Gastrocnemius medialis (tissue), 4 donors: ENCODE data around the gene ZKSCAN8. TPM values are rescaled to one million over a fixed set of nuclear protein-coding genes. Genes with fewer than 3 reads are reported as not detected.
A peak's percentile ranks its signal among the peaks of the same experiment; 100 is the strongest.

ENCODE experiments used
- ATAC-seq, 2 donors: fragments of 150-250 bp; one replicate each; pipeline ENCODE4 v1.9.1; 2016
- DNase-seq, 2 donors: peaks; one replicate each; pipeline ENCODE4 v3.0.0-alpha.2; 2019
- H3K27ac ChIP-seq, 4 donors: fragments of 200-600 bp; sonication (generic); 1 replicate in 1 of 4; 2 replicates in 3 of 4; pipeline ENCODE4 v1.5.1; 2016 to 2018; ENCODE audit warnings: mild to moderate bottlenecking in 2 of 4, moderate library complexity in 1 of 4
- H3K27me3 ChIP-seq, 3 donors: fragments of 200-600 bp; sonication (generic) in 2 of 3; 1 replicate in 1 of 3; 2 replicates in 2 of 3; pipeline versions ENCODE4 v1.5.1 to v1.6.0; 2016 to 2019; ENCODE audit warnings: mild to moderate bottlenecking in 1 of 3, moderate library complexity in 1 of 3
- H3K36me3 ChIP-seq, 2 donors: fragments of 200-600 bp; sonication (generic) in 1 of 2; one replicate each; pipeline ENCODE4 v1.5.1; 2017 to 2018
- H3K4me1 ChIP-seq, 2 donors: fragments of 200-600 bp; sonication (generic) in 1 of 2; one replicate each; pipeline ENCODE4 v1.5.1; 2016 to 2017; ENCODE audit warnings: mild to moderate bottlenecking in 2 of 2
- H3K4me3 ChIP-seq, 4 donors: fragments of 200-600 bp; sonication (generic) in 3 of 4; 1 replicate in 1 of 4; 2 replicates in 3 of 4; pipeline ENCODE4 v1.5.1; 2016 to 2019; ENCODE audit warnings: mild to moderate bottlenecking in 2 of 4
- H3K9me3 ChIP-seq, 3 donors: fragments of 200-600 bp; sonication (generic) in 2 of 3; 1 replicate in 1 of 3; 2 replicates in 2 of 3; pipeline ENCODE4 v1.5.1; 2016 to 2019
- POLR2A ChIP-seq, 2 donors: fragments of 450-650 bp; IDR thresholded peaks; one replicate each; pipeline ENCODE4 v1.6.1; 2017; ENCODE audit warnings: antibody characterized with exemption in 2 of 2, mild to moderate bottlenecking in 2 of 2, moderate library complexity in 2 of 2
- in situ Hi-C, 4 donors: fragments of 200-750 bp; cut with MboI; loops; one replicate each; pipeline versions ENCODE4 v1.15.0 to v1.8.0; 2017; ENCODE audit warnings: low sequenced_read_pairs in 4 of 4
- intact Hi-C: fragments of 100-400 bp; cut with DNase I; formaldehyde crosslinking; loops from one replicate; pipeline ENCODE4 v1.15.1; 2023; ENCODE audit warnings: low total_unique reads
- total RNA-seq, 4 donors: library from RNA; depleted of rRNA; stranded (reverse); fragments of >200 nt; gene quantifications; one replicate each; pipeline versions ENCODE4 v1.1.0 to v1.2.3, GENCODE V29; 2016
- TF ChIP-seq, protein P1 (sequence below), 5 experiments: fragments of 450-650 bp in 3 of 5; fragments of 200-600 bp in 2 of 5; sonication (generic) in 2 of 5; IDR thresholded peaks in 4 of 5; conservative IDR thresholded peaks in 1 of 5; 1 replicate in 4 of 5; 2 replicates in 1 of 5; pipeline ENCODE4 v1.5.1; 2016 to 2019; ENCODE audit warnings: antibody characterized with exemption in 5 of 5, mild to moderate bottlenecking in 3 of 5, moderate library complexity in 3 of 5

The ZKSCAN8 gene
- total RNA-seq, 4 donors from 2014 or later: 6.6 to 10.4 (median 8.9) TPM

DNA sequence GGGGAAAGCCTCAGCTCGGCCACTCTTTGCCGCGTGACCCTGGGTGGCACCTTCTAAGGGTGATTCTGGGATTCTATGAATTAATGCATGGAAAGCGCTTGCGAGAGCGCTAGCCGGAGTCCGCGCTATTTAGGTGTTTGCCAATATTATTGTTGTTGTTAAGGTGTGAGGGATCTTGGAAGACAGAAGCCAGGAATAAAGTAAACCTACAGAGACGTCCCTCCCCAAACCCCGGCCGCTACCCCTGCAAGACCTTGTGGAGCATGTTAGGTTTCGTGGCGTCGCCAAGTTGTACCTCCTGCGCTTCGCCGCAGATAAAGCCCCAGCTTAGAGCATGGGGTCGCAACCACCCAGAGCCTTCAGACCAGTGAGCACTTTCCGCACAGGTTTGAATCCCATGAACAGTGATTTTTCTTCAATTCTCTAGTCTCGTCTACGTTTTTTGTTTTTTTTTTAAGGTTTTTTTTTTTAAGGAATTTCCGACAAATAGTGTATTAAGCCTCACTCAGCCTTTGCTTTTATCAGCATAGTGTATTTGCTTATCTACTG is 66.5 kb downstream of the ZKSCAN8 start:
- Histone ChIP-seq H3K27ac (no peak overlapping the region), H3K9me3 (no peaks in the 10 kb centered on the region), H3K36me3 (no peaks in the 10 kb centered on the region), H3K27me3 (peaks cover 62 to 100% (median 81%) of the 10 kb centered on the region in 3 donors), H3K4me1 (peaks cover 0 to 5% of the 10 kb centered on the region in 2 donors), H3K4me3 (peak overlapping the region; percentile 19 to 36 (median 34))
- intact Hi-C loops: no loop called here
- DNase-seq (no peak), ATAC-seq (no peak)
- in situ Hi-C loops: no loop called here
- TF ChIP-seq, protein P1, sequence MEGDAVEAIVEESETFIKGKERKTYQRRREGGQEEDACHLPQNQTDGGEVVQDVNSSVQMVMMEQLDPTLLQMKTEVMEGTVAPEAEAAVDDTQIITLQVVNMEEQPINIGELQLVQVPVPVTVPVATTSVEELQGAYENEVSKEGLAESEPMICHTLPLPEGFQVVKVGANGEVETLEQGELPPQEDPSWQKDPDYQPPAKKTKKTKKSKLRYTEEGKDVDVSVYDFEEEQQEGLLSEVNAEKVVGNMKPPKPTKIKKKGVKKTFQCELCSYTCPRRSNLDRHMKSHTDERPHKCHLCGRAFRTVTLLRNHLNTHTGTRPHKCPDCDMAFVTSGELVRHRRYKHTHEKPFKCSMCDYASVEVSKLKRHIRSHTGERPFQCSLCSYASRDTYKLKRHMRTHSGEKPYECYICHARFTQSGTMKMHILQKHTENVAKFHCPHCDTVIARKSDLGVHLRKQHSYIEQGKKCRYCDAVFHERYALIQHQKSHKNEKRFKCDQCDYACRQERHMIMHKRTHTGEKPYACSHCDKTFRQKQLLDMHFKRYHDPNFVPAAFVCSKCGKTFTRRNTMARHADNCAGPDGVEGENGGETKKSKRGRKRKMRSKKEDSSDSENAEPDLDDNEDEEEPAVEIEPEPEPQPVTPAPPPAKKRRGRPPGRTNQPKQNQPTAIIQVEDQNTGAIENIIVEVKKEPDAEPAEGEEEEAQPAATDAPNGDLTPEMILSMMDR (IDR thresholded peaks at IDR 0.05 in 4 of 5, conservative IDR thresholded peaks at IDR 0.05 in 1 of 5): no peak
- no peak for TF ChIP-seq POLR2A (IDR thresholded peaks at IDR 0.05)

Other genes starting within 250 kb of the ZKSCAN8 start
- not detected for gene OR2B2, start 229.5 kb upstream of the ZKSCAN8 start, total RNA-seq
- not detected for gene OR2B6, start 184.6 kb upstream of the ZKSCAN8 start, total RNA-seq
- gene ZNF165, start 61.3 kb upstream of the ZKSCAN8 start, total RNA-seq: under 1 TPM in 2 of 4 donors, not detected in 2; 0.55 to 0.61 TPM
- gene ZSCAN16, start 17.3 kb upstream of the ZKSCAN8 start, total RNA-seq: 1 to 10 TPM; 1.8 to 4.2 (median 3.4) TPM
- gene ZSCAN9, start 83.4 kb downstream of the ZKSCAN8 start, total RNA-seq: 1 to 10 TPM; 3.7 to 6.5 (median 4.3) TPM
- gene ZKSCAN4, start 110.4 kb downstream of the ZKSCAN8 start, total RNA-seq: 1 to 10 TPM in 3 of 4 donors, under 1 TPM in 1; 0.82 to 3.3 (median 1.1) TPM
- gene NKAPL, start 117.4 kb downstream of the ZKSCAN8 start, total RNA-seq: 10 to 100 TPM in 1 of 4 donors, 1 to 10 TPM in 3; 1.5 to 10.1 (median 5.6) TPM
- 10 to 100 TPM in 2 of 4 donors, 1 to 10 TPM in 2; 7.3 to 13.4 (median 9.8) TPM for gene ZSCAN26, start 125.3 kb downstream of the ZKSCAN8 start, total RNA-seq
- 1 to 10 TPM in 3 of 4 donors, under 1 TPM in 1; 0.80 to 2.8 (median 1.5) TPM for gene PGBD1, start 139.7 kb downstream of the ZKSCAN8 start, total RNA-seq
- 10 to 100 TPM in 2 of 4 donors, 1 to 10 TPM in 2; 2.4 to 14.1 (median 7.5) TPM for gene ZSCAN31, start 194.3 kb downstream of the ZKSCAN8 start, total RNA-seq
- gene ZKSCAN3, start 208.1 kb downstream of the ZKSCAN8 start, total RNA-seq: 1 to 10 TPM; 1.5 to 4.5 (median 2.4) TPM